SU-DHL-6 (cell line): ENCODE measurements around the gene CAMSAP1.

ENCODE experiments used
- H2AFZ ChIP-seq: fragments of 200-600 bp; sonication (generic); 2 replicates; pipeline ENCODE4 v1.6.1; 2014; ENCODE audit warnings: low read depth, mild to moderate bottlenecking, moderate library complexity, mixed read lengths, antibody characterized with exemption, low read length; ENCODE audit not compliant: severe bottlenecking
- H3F3A ChIP-seq: fragments of 200-600 bp; shearing (Covaris generic); 2 replicates; pipeline ENCODE4 v1.6.0; 2016; ENCODE audit warnings: antibody characterized with exemption, mild to moderate bottlenecking; ENCODE audit not compliant: insufficient read depth
- H3K27ac ChIP-seq: fragments of 200-600 bp; sonication (generic); 2 replicates; pipeline ENCODE4 v1.5.1; 2016; ENCODE audit warnings: low read depth, mild to moderate bottlenecking, low read length, moderate library complexity, mixed read lengths
- H3K27me3 ChIP-seq: fragments of 200-600 bp; sonication (generic), shearing (Covaris generic); 2 replicates; pipeline ENCODE4 v1.6.0; 2014; ENCODE audit warnings: mild to moderate bottlenecking, low read length
- H3K36me3 ChIP-seq: fragments of 200-600 bp; sonication (generic); 2 replicates; pipeline ENCODE4 v1.6.1; 2014; ENCODE audit warnings: mild to moderate bottlenecking, low read length, mixed read lengths
- H3K4me2 ChIP-seq: fragments of 300-600, 200-600 bp; shearing (Covaris generic), sonication (generic); 2 replicates; pipeline ENCODE4 v1.6.0; 2014; ENCODE audit warnings: low read length, low read depth, mild to moderate bottlenecking; ENCODE audit not compliant: poor library complexity, severe bottlenecking
- H3K4me3 ChIP-seq: fragments of 200-600 bp; sonication (generic); 2 replicates; pipeline ENCODE4 v1.5.1; 2014; ENCODE audit warnings: antibody characterized with exemption, low read length, mild to moderate bottlenecking, mixed read lengths; ENCODE audit not compliant: insufficient read depth, poor library complexity, severe bottlenecking
- H3K79me2 ChIP-seq: fragments of 200-600 bp; sonication (generic); 2 replicates; pipeline ENCODE4 v1.6.1; 2014; ENCODE audit warnings: mild to moderate bottlenecking, low read length, moderate library complexity; ENCODE audit not compliant: insufficient read depth
- H3K9ac ChIP-seq: fragments of 200-600 bp; sonication (generic); 2 replicates; pipeline ENCODE4 v1.7.0; 2014; ENCODE audit warnings: mild to moderate bottlenecking, low read length
- H3K9me2 ChIP-seq: fragments of 200-600 bp; sonication (generic); replicated peaks from 2 replicates; pipeline ENCODE4 v1.6.1; 2014; ENCODE audit warnings: low read length; ENCODE audit not compliant: insufficient read depth
- H3K9me3 ChIP-seq: fragments of 200-600 bp; sonication (generic); 2 replicates; pipeline ENCODE4 v1.6.1; 2014; ENCODE audit warnings: low read length, mixed read lengths; ENCODE audit not compliant: insufficient read depth
- H4K20me1 ChIP-seq: fragments of 200-600 bp; sonication (generic); 2 replicates; pipeline ENCODE4 v1.6.1; 2014; ENCODE audit warnings: low read depth, mild to moderate bottlenecking, antibody characterized with exemption, low read length, moderate library complexity, mixed read lengths
- EZH2phosphoT487 ChIP-seq: fragments of 200-600 bp; sonication (generic), shearing (Covaris generic); conservative IDR thresholded peaks from 2 replicates; pipeline ENCODE4 v1.6.1; 2018; ENCODE audit warnings: mild to moderate bottlenecking, antibody characterized with exemption, low read length, moderate library complexity, mixed read lengths
- TF ChIP-seq, protein P1 (sequence below): fragments of 200-600 bp; sonication (generic); IDR thresholded peaks from one replicate; pipeline ENCODE4 v1.5.1; 2017; ENCODE audit warnings: antibody characterized with exemption, mild to moderate bottlenecking, low read length, moderate library complexity; ENCODE audit not compliant: insufficient read depth, poor library complexity, severe bottlenecking

CAMSAP1 gene

GRCh38 chr9:135817951-135818717, 89.2 kb downstream of the CAMSAP1 start:
- Histone ChIP-seq H3K79me2 (no peaks in the 10 kb centered on the region), H3F3A (no peaks in the 10 kb centered on the region), H3K27me3 (no peaks in the 10 kb centered on the region), H3K9ac (no peak overlapping the region), H3K27ac (no peak overlapping the region), H3K4me2 (no peak overlapping the region), H3K4me3 (no peak overlapping the region), H3K36me3 (no peaks in the 10 kb centered on the region; the same call in 1 of the 2 replicates), H2AFZ (no peak overlapping the region), H3K9me2 (no peaks in the 10 kb centered on the region), H3K9me3 (no peaks in the 10 kb centered on the region), H4K20me1 (no peaks in the 10 kb centered on the region)
- no peak for TF ChIP-seq EZH2phosphoT487
- TF ChIP-seq, protein P1, sequence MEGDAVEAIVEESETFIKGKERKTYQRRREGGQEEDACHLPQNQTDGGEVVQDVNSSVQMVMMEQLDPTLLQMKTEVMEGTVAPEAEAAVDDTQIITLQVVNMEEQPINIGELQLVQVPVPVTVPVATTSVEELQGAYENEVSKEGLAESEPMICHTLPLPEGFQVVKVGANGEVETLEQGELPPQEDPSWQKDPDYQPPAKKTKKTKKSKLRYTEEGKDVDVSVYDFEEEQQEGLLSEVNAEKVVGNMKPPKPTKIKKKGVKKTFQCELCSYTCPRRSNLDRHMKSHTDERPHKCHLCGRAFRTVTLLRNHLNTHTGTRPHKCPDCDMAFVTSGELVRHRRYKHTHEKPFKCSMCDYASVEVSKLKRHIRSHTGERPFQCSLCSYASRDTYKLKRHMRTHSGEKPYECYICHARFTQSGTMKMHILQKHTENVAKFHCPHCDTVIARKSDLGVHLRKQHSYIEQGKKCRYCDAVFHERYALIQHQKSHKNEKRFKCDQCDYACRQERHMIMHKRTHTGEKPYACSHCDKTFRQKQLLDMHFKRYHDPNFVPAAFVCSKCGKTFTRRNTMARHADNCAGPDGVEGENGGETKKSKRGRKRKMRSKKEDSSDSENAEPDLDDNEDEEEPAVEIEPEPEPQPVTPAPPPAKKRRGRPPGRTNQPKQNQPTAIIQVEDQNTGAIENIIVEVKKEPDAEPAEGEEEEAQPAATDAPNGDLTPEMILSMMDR: no peak

GRCh38 chr9:135816651-135816970, 90.7 kb downstream of the CAMSAP1 start:
- Histone ChIP-seq H4K20me1 (no peaks in the 10 kb centered on the region), H3F3A (no peaks in the 10 kb centered on the region)

DNA sequence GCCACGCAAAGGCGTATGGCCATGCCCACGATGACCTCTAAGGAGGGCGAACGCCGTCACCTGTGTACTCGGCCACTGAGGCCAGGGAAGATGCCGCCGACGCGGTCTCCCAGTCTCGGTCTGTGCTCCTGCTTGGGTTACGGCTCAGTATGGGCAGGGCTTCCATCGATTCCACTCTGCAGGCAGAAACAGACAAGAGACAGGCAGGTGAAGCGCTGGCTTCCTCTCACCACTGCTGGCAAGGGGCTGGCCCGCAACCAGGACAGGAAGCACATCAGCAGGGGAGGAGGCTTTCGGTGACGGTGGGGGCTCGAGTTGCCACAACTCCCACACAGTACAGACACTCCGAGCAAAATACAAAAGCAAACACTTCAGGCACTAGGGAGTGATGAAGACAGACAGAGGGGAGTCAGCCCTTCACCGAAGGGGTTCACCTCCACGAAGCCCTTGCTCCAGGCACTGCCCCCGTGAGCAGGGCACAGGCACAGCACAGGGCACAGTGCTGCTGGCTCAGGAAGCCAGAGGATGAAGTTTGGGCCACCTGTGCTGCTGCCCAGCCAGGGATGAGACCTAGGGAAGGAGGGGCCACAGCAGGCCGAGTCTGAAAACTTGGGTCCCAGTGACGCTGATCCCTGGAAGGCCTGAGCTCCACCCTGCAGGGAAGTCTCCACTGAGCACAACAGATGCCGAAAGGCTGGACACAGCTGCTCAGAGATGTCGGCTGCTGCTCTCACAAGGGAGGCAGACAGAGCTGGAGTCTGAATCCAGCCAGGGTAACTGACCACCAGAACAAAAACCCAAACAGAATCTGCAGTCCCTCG, 91.3 kb downstream of the CAMSAP1 start:
- H3K9me2 ChIP-seq: no peaks in the 10 kb centered on the region
- no peaks in the 10 kb centered on the region for H3K79me2 ChIP-seq
- no peaks in the 10 kb centered on the region for H4K20me1 ChIP-seq
- H3K4me3 ChIP-seq: no peak overlapping the region
- H3F3A ChIP-seq: no peaks in the 10 kb centered on the region
- no peak overlapping the region for H3K9ac ChIP-seq
- no peaks in the 10 kb centered on the region for H3K9me3 ChIP-seq
- H2AFZ ChIP-seq: no peak overlapping the region
- no peaks in the 10 kb centered on the region; the same call in 1 of the 2 replicates for H3K36me3 ChIP-seq
- H3K4me2 ChIP-seq: no peak overlapping the region
- H3K27ac ChIP-seq: no peak overlapping the region
- H3K27me3 ChIP-seq: no peaks in the 10 kb centered on the region
- TF ChIP-seq, protein P1: no peak
- no peak for TF ChIP-seq EZH2phosphoT487

More at GRCh38 chr9:135816651-135816970, 90.7 kb downstream of the CAMSAP1 start:
- H3K27ac ChIP-seq: no peak overlapping the region
- H3K9me3 ChIP-seq: no peaks in the 10 kb centered on the region
- TF ChIP-seq, protein P1: no peak
- TF ChIP-seq EZH2phosphoT487: no peak
- H3K4me2 ChIP-seq: no peak overlapping the region
- no peaks in the 10 kb centered on the region for H3K79me2 ChIP-seq
- H3K9me2 ChIP-seq: no peaks in the 10 kb centered on the region
- H3K27me3 ChIP-seq: no peaks in the 10 kb centered on the region
- H3K36me3 ChIP-seq: no peaks in the 10 kb centered on the region; the same call in 1 of the 2 replicates
- no peak overlapping the region for H2AFZ ChIP-seq
- no peak overlapping the region for H3K9ac ChIP-seq
- H3K4me3 ChIP-seq: no peak overlapping the region
